Panc1 (cell line): ENCODE results near the gene UCP2. TPM values are rescaled to one million over a fixed set of nuclear protein-coding genes. Genes with fewer than 3 reads are reported as not detected.

Source experiments
- ATAC-seq: fragments of 200-7000 bp; cut with Tn5 transposase; 2 replicates; pipeline ENCODE4 v1.9.1; 2020; ENCODE audit warnings: mild to moderate bottlenecking, moderate library complexity
- BruUV-seq: library from RNA; stranded (reverse); fragments of 400-500 nt; replicated peaks from 2 replicates; lab custom pipeline; 2021; lab: Mats Ljungman, UMichigan
- CTCF ChIA-PET: fragments of 300-600 bp; sonication (Branson Sonifier 250); formaldehyde crosslinking; loops from one replicate; lab custom pipeline; 2022; ENCODE audit warnings: antibody characterized with exemption; lab: Charles Lee
- POLR2A ChIA-PET: fragments of 300-600 bp; sonication (Branson Sonifier 250); formaldehyde crosslinking; loops from one replicate; lab custom pipeline; 2022; ENCODE audit warnings: antibody characterized with exemption; lab: Charles Lee
- DNase-seq: peaks from one replicate; pipeline ENCODE4 v3.0.0-alpha.2; 2010; ENCODE audit warnings: low read depth, low spot score
- H3K27ac ChIP-seq: 2 replicates; pipeline ENCODE4 v1.5.1; 2011; ENCODE audit warnings: mild to moderate bottlenecking, low read length, inconsistent platforms
- H3K27me3 ChIP-seq: fragments of 200-500 bp; sonication (Bioruptor generic); 2 replicates; pipeline ENCODE4 v1.6.0; 2014; ENCODE audit warnings: low read length, inconsistent platforms; ENCODE audit not compliant: control insufficient read depth, insufficient read depth
- H3K36me3 ChIP-seq: fragments of 200-500 bp; sonication (Bioruptor generic); 2 replicates; pipeline ENCODE4 v1.5.1; 2014; ENCODE audit warnings: inconsistent platforms, mild to moderate bottlenecking, low read length, moderate library complexity; ENCODE audit not compliant: control insufficient read depth, insufficient read depth
- H3K4me1 ChIP-seq: 2 replicates; pipeline ENCODE4 v1.5.1; 2011; ENCODE audit warnings: inconsistent platforms, mild to moderate bottlenecking, low read length, moderate library complexity; ENCODE audit not compliant: control insufficient read depth, insufficient read depth
- H3K4me3 ChIP-seq, 2 experiments: 2 replicates each; pipeline ENCODE4 v1.5.1; 2011 to 2012; ENCODE audit warnings: low read depth in 2 of 2, low read length in 2 of 2, mild to moderate bottlenecking in 2 of 2, inconsistent platforms in 1 of 2, moderate library complexity in 1 of 2
- H3K9me3 ChIP-seq: fragments of 200-500 bp; sonication (Bioruptor generic); 2 replicates; pipeline ENCODE4 v1.5.1; 2014; ENCODE audit warnings: low read depth, mild to moderate bottlenecking, inconsistent platforms, low read length, moderate library complexity; ENCODE audit not compliant: control insufficient read depth, insufficient read depth
- CTCF ChIP-seq: fragments of 450-650 bp; IDR thresholded peaks from 2 replicates; pipeline ENCODE4 v1.5.1; 2017; ENCODE audit warnings: mild to moderate bottlenecking
- POLR2AphosphoS5 ChIP-seq: IDR thresholded peaks from 2 replicates; pipeline ENCODE4 v1.6.1; 2012; ENCODE audit warnings: mild to moderate bottlenecking, low read depth, low read length, moderate library complexity
- REST ChIP-seq, 2 experiments: IDR thresholded peaks; 2 replicates each; pipeline ENCODE4 v1.6.1; 2011 to 2012; ENCODE audit warnings: low read depth in 2 of 2, control low read depth in 1 of 2, low read length in 1 of 2, mild to moderate bottlenecking in 1 of 2, moderate library complexity in 1 of 2; ENCODE audit not compliant: insufficient read depth in 1 of 2
- SIN3A ChIP-seq: IDR thresholded peaks from 2 replicates; pipeline ENCODE4 v1.6.1; 2012; ENCODE audit warnings: low read depth, mild to moderate bottlenecking, low read length, moderate library complexity, borderline replicate concordance; ENCODE audit not compliant: insufficient read depth
- TCF7L2 ChIP-seq: IDR thresholded peaks from 2 replicates; pipeline ENCODE4 v1.6.1; 2011; ENCODE audit warnings: mild to moderate bottlenecking, low read depth, low read length, inconsistent platforms
- in situ Hi-C: cut with HindIII; loops from 2 replicates; pipeline ENCODE4 v1.10.0; 2016; ENCODE audit warnings: low sequenced_read_pairs, low pct_unique_long_range_greater_than_20kb
- intact Hi-C: fragments of 100-400 bp; cut with micrococcal nuclease; formaldehyde crosslinking; loops from one replicate; pipeline ENCODE4 v1.10.0; 2022; ENCODE audit not compliant: unreplicated experiment
- total RNA-seq: library from RNA; stranded (reverse); gene quantifications from one replicate; pipeline ENCODE4 v1.2.1, GENCODE V29; 2021; ENCODE audit not compliant: unreplicated experiment

UCP2 gene
- total RNA-seq, 1 experiment from 2014 or later = 68.8 TPM

GRCh38 chr11:73956876-73957653 is 25.6 kb downstream of the UCP2 start:
- Histone ChIP-seq H3K4me1 (no peaks in the 10 kb centered on the region), H3K4me3 (no peak overlapping the region), H3K36me3 (no peaks in the 10 kb centered on the region), H3K9me3 (no peaks in the 10 kb centered on the region), H3K27ac (no peak overlapping the region), H3K27me3 (no peaks in the 10 kb centered on the region)
- ChIA-PET POLR2A (no interaction called here), CTCF (interaction anchor here (0.7 to 1.1 kb wide), 3 partner anchors 26 to 299 kb away, joined by 3 to 7 read pairs (median 4); no protein-coding TSS in a partner anchor)
- TF ChIP-seq CTCF (no peak), POLR2AphosphoS5 (no peak), REST (IDR thresholded peaks at IDR 0.05; ENCODE audit: insufficient read depth in 1 of 2, low read depth in 2 of 2, low read length in 1 of 2) (no peak), SIN3A (no peak), TCF7L2 (no peak)
- intact Hi-C loops = no loop called here
- in situ Hi-C loops = no loop called here
- BruUV-seq = no TSS peak
- DNase-seq (no peak), ATAC-seq (no peak)

- Histone ChIP-seq H3K36me3 (no peaks in the 10 kb centered on the region), H3K27me3 (no peaks in the 10 kb centered on the region), H3K27ac (no peak overlapping the region), H3K4me3 (no peak overlapping the region), H3K4me1 (no peaks in the 10 kb centered on the region), H3K9me3 (no peaks in the 10 kb centered on the region)
- in situ Hi-C loops (no loop called here), intact Hi-C loops (no loop called here)
- no TSS peak for BruUV-seq
- ATAC-seq = no peak
- DNase-seq = no peak
- ChIA-PET CTCF (no interaction called here), POLR2A (no interaction called here)
- no peak for TF ChIP-seq REST (IDR thresholded peaks at IDR 0.05; ENCODE audit: insufficient read depth in 1 of 2, low read depth in 2 of 2, low read length in 1 of 2)
- TF ChIP-seq POLR2AphosphoS5 = no peak
- TF ChIP-seq TCF7L2 = no peak
- no peak for TF ChIP-seq CTCF
- no peak for TF ChIP-seq SIN3A
Observed at GRCh38 chr11:73951797-73952196, 30.8 kb downstream of the UCP2 start.
